ENCODE measurements around the gene SH3GL3. TPM values are rescaled to one million over a fixed set of nuclear protein-coding genes. Genes with fewer than 3 reads are reported as not detected.

The SH3GL3 gene
- total RNA-seq, 1 donor from 2014 or later = not detected

DNA sequence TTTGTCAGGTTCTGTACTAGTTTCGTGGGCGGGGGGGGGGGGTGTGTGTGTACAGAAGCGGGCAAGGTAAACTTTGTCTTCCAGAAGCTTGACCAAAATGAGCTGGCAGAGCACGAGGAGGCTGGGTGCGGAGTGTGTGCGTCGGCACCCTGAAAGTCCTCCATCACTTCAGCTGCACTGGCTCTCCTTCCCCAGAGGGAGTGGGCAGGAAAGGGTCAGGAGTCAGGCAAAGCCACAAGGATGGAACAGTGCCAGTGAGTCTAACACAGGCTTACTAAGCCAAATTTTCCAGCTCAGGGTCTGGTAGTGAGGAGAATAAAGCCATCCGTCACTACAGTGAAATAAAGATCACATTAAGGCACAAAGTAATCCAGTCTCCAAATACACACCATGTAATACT, 11.9 kb upstream of the SH3GL3 start:
- H3K36me3 Mint-ChIP-seq (ENCODE audit: low read depth) = no peaks in the 10 kb centered on the region
- H3K4me1 Mint-ChIP-seq (ENCODE audit: low read depth) = no peaks in the 10 kb centered on the region
- TF ChIP-seq, protein P1, sequence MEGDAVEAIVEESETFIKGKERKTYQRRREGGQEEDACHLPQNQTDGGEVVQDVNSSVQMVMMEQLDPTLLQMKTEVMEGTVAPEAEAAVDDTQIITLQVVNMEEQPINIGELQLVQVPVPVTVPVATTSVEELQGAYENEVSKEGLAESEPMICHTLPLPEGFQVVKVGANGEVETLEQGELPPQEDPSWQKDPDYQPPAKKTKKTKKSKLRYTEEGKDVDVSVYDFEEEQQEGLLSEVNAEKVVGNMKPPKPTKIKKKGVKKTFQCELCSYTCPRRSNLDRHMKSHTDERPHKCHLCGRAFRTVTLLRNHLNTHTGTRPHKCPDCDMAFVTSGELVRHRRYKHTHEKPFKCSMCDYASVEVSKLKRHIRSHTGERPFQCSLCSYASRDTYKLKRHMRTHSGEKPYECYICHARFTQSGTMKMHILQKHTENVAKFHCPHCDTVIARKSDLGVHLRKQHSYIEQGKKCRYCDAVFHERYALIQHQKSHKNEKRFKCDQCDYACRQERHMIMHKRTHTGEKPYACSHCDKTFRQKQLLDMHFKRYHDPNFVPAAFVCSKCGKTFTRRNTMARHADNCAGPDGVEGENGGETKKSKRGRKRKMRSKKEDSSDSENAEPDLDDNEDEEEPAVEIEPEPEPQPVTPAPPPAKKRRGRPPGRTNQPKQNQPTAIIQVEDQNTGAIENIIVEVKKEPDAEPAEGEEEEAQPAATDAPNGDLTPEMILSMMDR (IDR thresholded peaks at IDR 0.05) = no peak
- DNase-seq (ENCODE audit: low spot score) = no peak
- no peak overlapping the region for H3K4me3 Mint-ChIP-seq (ENCODE audit: unreplicated experiment)
- peaks cover 13% of the 10 kb centered on the region for H3K27me3 Mint-ChIP-seq (ENCODE audit: low read depth)
- H3K9me3 Mint-ChIP-seq (ENCODE audit: low read depth) = no peaks in the 10 kb centered on the region
- H3K27ac Mint-ChIP-seq (ENCODE audit: unreplicated experiment) = no peak overlapping the region

DNA sequence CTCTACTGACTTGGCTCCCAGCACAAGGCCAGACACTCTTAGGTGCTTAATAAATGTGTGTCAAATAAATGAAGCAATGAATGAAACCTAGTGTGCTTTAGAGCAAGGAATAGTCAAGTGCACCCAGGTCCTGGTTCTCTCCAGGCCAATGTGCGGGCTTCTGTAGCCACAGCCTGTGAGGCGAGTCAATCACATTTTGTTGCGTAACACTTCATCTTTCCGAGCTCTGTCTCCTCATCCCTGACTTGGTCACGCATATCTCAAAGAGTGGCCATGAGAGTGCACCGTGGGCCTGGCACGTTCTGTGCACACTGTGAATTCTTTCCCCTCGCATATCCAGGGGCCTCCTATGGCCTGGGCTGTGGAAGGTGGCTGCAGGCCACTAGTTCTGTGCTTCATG, 11.4 kb upstream of the SH3GL3 start:
- no peak for DNase-seq (ENCODE audit: low spot score)
- TF ChIP-seq, protein P1 (IDR thresholded peaks at IDR 0.05) = no peak
- Mint-ChIP-seq H3K9me3 (ENCODE audit: low read depth) (no peaks in the 10 kb centered on the region), H3K27me3 (ENCODE audit: low read depth) (peaks cover 13% of the 10 kb centered on the region), H3K27ac (ENCODE audit: unreplicated experiment) (no peak overlapping the region), H3K36me3 (ENCODE audit: low read depth) (no peaks in the 10 kb centered on the region), H3K4me3 (ENCODE audit: unreplicated experiment) (no peak overlapping the region), H3K4me1 (ENCODE audit: low read depth) (no peaks in the 10 kb centered on the region)

GRCh38 chr15:83436513-83437158, 10.5 kb upstream of the SH3GL3 start:
- Mint-ChIP-seq H3K27ac (ENCODE audit: unreplicated experiment) (no peak overlapping the region), H3K4me1 (ENCODE audit: low read depth) (no peaks in the 10 kb centered on the region), H3K9me3 (ENCODE audit: low read depth) (no peaks in the 10 kb centered on the region), H3K4me3 (ENCODE audit: unreplicated experiment) (no peak overlapping the region), H3K27me3 (ENCODE audit: low read depth) (peaks cover 13% of the 10 kb centered on the region), H3K36me3 (ENCODE audit: low read depth) (no peaks in the 10 kb centered on the region)
- no peak for DNase-seq (ENCODE audit: low spot score)
- TF ChIP-seq, protein P1 (IDR thresholded peaks at IDR 0.05) = peak; percentile 78

DNA sequence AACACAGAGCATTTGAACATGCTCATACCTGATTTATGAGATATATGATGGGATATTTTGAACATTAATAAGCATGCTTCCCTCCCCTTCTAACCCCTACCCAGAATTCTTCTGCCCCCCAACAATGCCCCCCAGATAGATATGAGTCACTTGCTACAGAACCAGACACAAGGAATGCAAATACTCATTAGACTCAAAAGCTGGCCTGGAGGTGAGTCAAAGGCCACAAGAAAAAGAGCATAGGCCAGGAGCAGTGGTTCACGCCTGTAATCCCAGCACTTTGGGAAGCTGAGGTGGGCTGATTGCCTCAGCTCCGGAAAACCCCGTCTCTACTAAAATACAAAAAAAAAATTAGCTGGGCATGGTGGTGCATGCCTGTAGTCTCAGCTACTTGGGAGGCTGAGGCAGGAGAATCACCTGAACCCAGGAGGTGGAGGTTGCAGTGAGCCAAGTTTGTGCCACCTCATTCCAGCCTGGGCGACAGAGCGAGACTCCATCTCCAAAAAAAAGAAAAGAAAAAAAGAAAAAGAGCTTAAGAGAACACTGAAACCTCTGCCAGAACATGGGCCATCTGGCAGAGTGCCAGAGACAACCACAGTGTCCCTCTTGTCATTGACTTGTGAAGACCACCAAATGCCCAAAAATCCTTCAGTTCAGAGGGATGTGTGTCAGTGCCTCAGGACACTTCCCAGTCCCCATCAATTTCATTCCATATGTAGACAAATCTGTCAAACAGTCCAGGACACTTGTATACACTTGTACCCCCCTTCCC, 3.9 kb upstream of the SH3GL3 start:
- Mint-ChIP-seq H3K27ac (ENCODE audit: unreplicated experiment) (no peak overlapping the region), H3K9me3 (ENCODE audit: low read depth) (no peaks in the 10 kb centered on the region), H3K36me3 (ENCODE audit: low read depth) (no peaks in the 10 kb centered on the region), H3K4me3 (ENCODE audit: unreplicated experiment) (no peak overlapping the region), H3K4me1 (ENCODE audit: low read depth) (peaks cover 14% of the 10 kb centered on the region), H3K27me3 (ENCODE audit: low read depth) (peaks cover 20% of the 10 kb centered on the region)
- TF ChIP-seq, protein P1 (IDR thresholded peaks at IDR 0.05) = no peak
- DNase-seq (ENCODE audit: low spot score) = no peak

DNA sequence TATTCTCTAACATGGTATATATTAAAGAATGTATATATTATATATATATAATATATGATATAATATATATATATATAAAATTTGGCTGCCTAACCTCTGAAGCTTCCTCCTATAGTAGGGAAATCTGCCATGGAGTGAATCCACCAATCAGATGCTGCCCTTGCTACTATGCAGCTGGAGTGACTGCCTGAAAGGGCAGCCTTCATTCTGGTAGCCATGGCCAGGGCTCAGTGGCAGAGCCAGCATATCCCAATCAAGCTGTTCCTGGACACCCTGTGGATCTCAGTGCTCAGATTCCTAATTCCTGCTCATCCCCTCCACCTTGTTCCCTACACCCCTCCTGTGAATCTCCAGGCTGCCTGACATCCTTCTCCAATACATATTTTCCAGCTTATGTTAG, 2.2 kb upstream of the SH3GL3 start:
- H3K27ac Mint-ChIP-seq (ENCODE audit: unreplicated experiment) = no peak overlapping the region
- peaks cover 17% of the 10 kb centered on the region for H3K4me1 Mint-ChIP-seq (ENCODE audit: low read depth)
- no peak for DNase-seq (ENCODE audit: low spot score)
- H3K36me3 Mint-ChIP-seq (ENCODE audit: low read depth) = no peaks in the 10 kb centered on the region
- H3K4me3 Mint-ChIP-seq (ENCODE audit: unreplicated experiment) = no peak overlapping the region
- TF ChIP-seq, protein P1 (IDR thresholded peaks at IDR 0.05) = no peak
- H3K27me3 Mint-ChIP-seq (ENCODE audit: low read depth) = peaks cover 30% of the 10 kb centered on the region
- H3K9me3 Mint-ChIP-seq (ENCODE audit: low read depth) = no peaks in the 10 kb centered on the region

Data from chondrocyte (in vitro differentiated cells).